Upper lobe of left lung (tissue), 6 donors: Measurements from ENCODE around the gene GPR34. TPM values are rescaled to one million over a fixed set of nuclear protein-coding genes. Genes with fewer than 3 reads are reported as not detected.
"Not testable (repeated sequence)": the region's sequence is repeated elsewhere in the genome, so short reads cannot be mapped to it uniquely, and the experiment has no call there.

Source experiments
- ATAC-seq, 2 donors: fragments of 200-7000 bp; cut with Tn5 transposase; one replicate each; pipeline ENCODE4 v1.9.1; 2022; ENCODE audit warnings: mild to moderate bottlenecking in 2 of 2, moderate library complexity in 2 of 2; ENCODE audit not compliant: low FRiP score in 2 of 2
- DNase-seq, 2 donors: peaks; one replicate each; pipeline ENCODE4 v3.0.0-alpha.2; 2019 to 2020
- H3K27ac ChIP-seq, 4 donors: fragments of 200-600 bp; sonication (generic); one replicate each; pipeline ENCODE4 v1.5.1; 2016 to 2019
- H3K27me3 ChIP-seq, 4 donors: fragments of 200-600 bp; sonication (generic); one replicate each; pipeline ENCODE4 v1.5.1; 2017 to 2019
- H3K36me3 ChIP-seq, 4 donors: fragments of 200-600 bp; sonication (generic); one replicate each; pipeline ENCODE4 v1.5.1; 2016 to 2019
- H3K4me1 ChIP-seq, 4 donors: fragments of 200-600 bp; sonication (generic); one replicate each; pipeline ENCODE4 v1.5.1; 2018 to 2019
- H3K4me3 ChIP-seq, 4 donors: fragments of 200-600 bp; sonication (generic); one replicate each; pipeline ENCODE4 v1.5.1; 2017 to 2019; ENCODE audit warnings: mild to moderate bottlenecking in 2 of 4, moderate library complexity in 1 of 4
- H3K9me3 ChIP-seq, 4 donors: fragments of 200-600 bp; sonication (generic); one replicate each; pipeline ENCODE4 v1.5.1; 2018 to 2019
- CTCF ChIP-seq, 6 experiments: fragments of 450-650 bp in 4 of 6; fragments of 200-600 bp in 2 of 6; sonication (generic) in 2 of 6; IDR thresholded peaks; one replicate each; pipeline ENCODE4 v1.5.1; 2016 to 2019; ENCODE audit warnings: antibody characterized with exemption in 6 of 6
- EP300 ChIP-seq, 4 donors: sonication (generic); formaldehyde crosslinking; IDR thresholded peaks; one replicate each; pipeline ENCODE4 v1.5.1; 2017; ENCODE audit warnings: antibody characterized with exemption in 4 of 4, control low read depth in 2 of 4
- POLR2A ChIP-seq, 4 donors: fragments of 450-650 bp; IDR thresholded peaks; one replicate each; pipeline ENCODE4 v1.5.1; 2016 to 2017; ENCODE audit warnings: antibody characterized with exemption in 4 of 4, mild to moderate bottlenecking in 2 of 4
- POLR2AphosphoS5 ChIP-seq, 2 donors: sonication (generic); formaldehyde crosslinking; IDR thresholded peaks; one replicate each; pipeline ENCODE4 v1.5.1; 2017; ENCODE audit warnings: antibody characterized with exemption in 2 of 2
- whole genome bisulfite sequencing, 2 donors: methylation state at CpG; one replicate each; pipeline ENCODE4 v1.1.5; 2017 to 2018; 5-methylcytosine and 5-hydroxymethylcytosine counted together
- total RNA-seq, 6 donors: library from RNA; depleted of rRNA in 4 of 6; stranded (reverse); fragments of >200 nt in 4 of 6; gene quantifications; one replicate each; pipeline versions ENCODE4 v1.1.0 to v1.2.1, GENCODE V29; 2016 to 2021
- donor health status: DM: no; HTN: no; CAD: no; lungs with moderate emphysema.
- donor health status: DM: no; HTN: yes; CAD: no; lungs with severe emphysema.

Gene GPR34, protein sequence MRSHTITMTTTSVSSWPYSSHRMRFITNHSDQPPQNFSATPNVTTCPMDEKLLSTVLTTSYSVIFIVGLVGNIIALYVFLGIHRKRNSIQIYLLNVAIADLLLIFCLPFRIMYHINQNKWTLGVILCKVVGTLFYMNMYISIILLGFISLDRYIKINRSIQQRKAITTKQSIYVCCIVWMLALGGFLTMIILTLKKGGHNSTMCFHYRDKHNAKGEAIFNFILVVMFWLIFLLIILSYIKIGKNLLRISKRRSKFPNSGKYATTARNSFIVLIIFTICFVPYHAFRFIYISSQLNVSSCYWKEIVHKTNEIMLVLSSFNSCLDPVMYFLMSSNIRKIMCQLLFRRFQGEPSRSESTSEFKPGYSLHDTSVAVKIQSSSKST
- total RNA-seq = 10 to 100 TPM in 4 of 6 donors, 1 to 10 TPM in 2; 1.6 to 29.5 (median 14.5) TPM

GRCh38 chrX:41688835-41689234 lies at the start of gene GPR34:
TSS of gene GPR34 (plus strand) at chrX:41688973. CDS start at chrX:41695634, 6,661 bp downstream.
- Histone ChIP-seq H3K27me3 (no peaks in the 10 kb centered on the region), H3K9me3 (no peaks in the 10 kb centered on the region), H3K4me1 (peaks cover 0 to 3% (median 0%) of the 10 kb centered on the region in 4 donors), H3K27ac (no peak within 1 kb of the TSS), H3K4me3 (peak within 1 kb of the TSS in 1 of 4 donors; percentile 20), H3K36me3 (no peaks in the 10 kb centered on the region)
- DNase-seq (no peak), ATAC-seq (peak in 1 of 2 donors; percentile 65)
- whole genome bisulfite sequencing, 2 donors = 56 to 64% methylated on average over 8 of the region's 8 CpGs
- no peak for TF ChIP-seq EP300 (IDR thresholded peaks at IDR 0.05)
- TF ChIP-seq POLR2A (IDR thresholded peaks at IDR 0.05) = peak in 1 of 4 donors; percentile 22
- TF ChIP-seq POLR2AphosphoS5 (IDR thresholded peaks at IDR 0.05) = no peak
- TF ChIP-seq CTCF (IDR thresholded peaks at IDR 0.05) = no peak

DNA sequence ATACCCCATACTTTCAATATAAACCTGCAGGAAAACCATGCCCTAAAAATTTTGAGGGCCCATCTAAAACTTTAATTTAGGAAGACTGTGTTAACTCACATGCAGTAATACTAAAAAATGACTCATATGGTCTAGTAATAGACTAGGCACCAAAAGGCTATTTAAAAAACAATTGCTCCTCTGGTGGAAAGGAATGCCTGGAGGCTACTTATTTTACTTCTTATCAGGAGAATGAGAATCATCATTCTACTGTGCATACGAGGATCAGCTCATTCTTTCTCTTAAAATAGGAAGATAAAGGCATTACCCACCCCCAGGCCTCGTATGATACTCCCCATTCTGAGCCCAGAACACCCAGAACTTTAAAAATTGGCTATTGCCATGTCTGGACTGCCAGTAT lies 42.6 kb upstream of the GPR34 start:
- H3K36me3 ChIP-seq, DNase-seq, H3K27me3 ChIP-seq, H3K9me3 ChIP-seq, H3K4me3 ChIP-seq, ATAC-seq, H3K4me1 ChIP-seq, H3K27ac ChIP-seq: not testable (repeated sequence)
- WGBS, 2 donors = 62 to 91% methylated on average over 2 of the region's 2 CpGs

- ATAC-seq (no peak), DNase-seq (no peak)
- TF ChIP-seq EP300 (IDR thresholded peaks at IDR 0.05) = no peak
- TF ChIP-seq POLR2AphosphoS5 (IDR thresholded peaks at IDR 0.05) = no peak
- no peak for TF ChIP-seq CTCF (IDR thresholded peaks at IDR 0.05)
- no peak for TF ChIP-seq POLR2A (IDR thresholded peaks at IDR 0.05)
- H3K9me3 ChIP-seq = peaks cover 0 to 2% (median 0%) of the 10 kb centered on the region in 4 donors
- WGBS, 2 donors = 81 to 100% methylated on average over 4 of the region's 4 CpGs
- H3K27me3 ChIP-seq = no peaks in the 10 kb centered on the region
- no peak overlapping the region for H3K4me3 ChIP-seq
- H3K27ac ChIP-seq = no peak overlapping the region
- H3K4me1 ChIP-seq = no peaks in the 10 kb centered on the region
- peaks cover 0 to 3% (median under 1%) of the 10 kb centered on the region in 4 donors for H3K36me3 ChIP-seq
Observed at GRCh38 chrX:41653125-41653524, 35.6 kb upstream of the GPR34 start.

GRCh38 chrX:41655101-41655500 lies 33.7 kb upstream of the GPR34 start:
- no peak overlapping the region for H3K27ac ChIP-seq
- TF ChIP-seq EP300 (IDR thresholded peaks at IDR 0.05) (no peak), POLR2A (IDR thresholded peaks at IDR 0.05) (no peak), POLR2AphosphoS5 (IDR thresholded peaks at IDR 0.05) (no peak), CTCF (IDR thresholded peaks at IDR 0.05) (no peak)
- DNase-seq = no peak
- H3K4me1 ChIP-seq = no peaks in the 10 kb centered on the region
- H3K36me3 ChIP-seq = peaks cover 0 to 3% (median 2%) of the 10 kb centered on the region in 4 donors
- no peak overlapping the region for H3K4me3 ChIP-seq
- no peaks in the 10 kb centered on the region for H3K27me3 ChIP-seq
- no peak for ATAC-seq
- WGBS, 2 donors = 77 to 82% methylated on average over 4 of the region's 4 CpGs
- no peaks in the 10 kb centered on the region for H3K9me3 ChIP-seq

GRCh38 chrX:41655631-41656030 lies 33.1 kb upstream of the GPR34 start:
- 71 to 74% methylated on average over 1 to 4 of the region's 4 CpGs for WGBS, 2 donors
- DNase-seq (no peak), ATAC-seq (no peak)
- Histone ChIP-seq H3K36me3 (peaks cover 0 to 5% (median 3%) of the 10 kb centered on the region in 4 donors), H3K27ac (no peak overlapping the region), H3K9me3 (no peaks in the 10 kb centered on the region), H3K4me1 (no peaks in the 10 kb centered on the region), H3K4me3 (no peak overlapping the region), H3K27me3 (no peaks in the 10 kb centered on the region)
- TF ChIP-seq POLR2A (IDR thresholded peaks at IDR 0.05) (no peak), CTCF (IDR thresholded peaks at IDR 0.05) (no peak), POLR2AphosphoS5 (IDR thresholded peaks at IDR 0.05) (no peak), EP300 (IDR thresholded peaks at IDR 0.05) (no peak)
